GM21360 (cell line): ENCODE measurements around the gene USP3.
"Not testable (repeated sequence)": the region's sequence is repeated elsewhere in the genome, so short reads cannot be mapped to it uniquely, and the experiment has no call there.

Source experiments
- ATAC-seq: cut with Tn5 transposase; IDR thresholded peaks from one replicate; pipeline ENCODE4 v1.9.1; 2021; ENCODE audit warnings: mild to moderate bottlenecking, moderate library complexity; ENCODE audit not compliant: unreplicated experiment

The USP3 gene

GRCh38 chr15:63509955-63510940 is 5.9 kb downstream of the USP3 start:
- no peak for ATAC-seq

DNA sequence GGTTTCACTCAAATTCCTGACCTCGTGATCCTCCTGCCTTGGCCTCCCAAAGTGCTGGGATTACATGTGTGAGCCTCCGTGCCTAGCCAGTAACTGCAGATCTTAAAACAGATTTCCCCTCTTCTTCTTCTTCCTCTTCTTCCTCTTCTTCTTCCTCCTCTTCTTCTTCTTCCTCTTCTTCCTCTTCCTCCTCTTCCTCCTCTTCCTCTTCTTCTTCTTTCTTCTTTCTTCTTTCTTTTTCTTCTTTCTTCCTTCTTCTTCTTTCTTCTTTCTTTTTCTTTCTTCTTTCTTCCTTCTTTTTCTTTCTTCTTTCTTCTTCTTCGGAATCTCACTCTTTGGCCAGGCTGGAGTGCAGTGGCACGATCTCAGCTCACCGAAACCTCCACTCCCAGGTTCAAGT is 7.8 kb downstream of the USP3 start:
- ATAC-seq = no peak

DNA sequence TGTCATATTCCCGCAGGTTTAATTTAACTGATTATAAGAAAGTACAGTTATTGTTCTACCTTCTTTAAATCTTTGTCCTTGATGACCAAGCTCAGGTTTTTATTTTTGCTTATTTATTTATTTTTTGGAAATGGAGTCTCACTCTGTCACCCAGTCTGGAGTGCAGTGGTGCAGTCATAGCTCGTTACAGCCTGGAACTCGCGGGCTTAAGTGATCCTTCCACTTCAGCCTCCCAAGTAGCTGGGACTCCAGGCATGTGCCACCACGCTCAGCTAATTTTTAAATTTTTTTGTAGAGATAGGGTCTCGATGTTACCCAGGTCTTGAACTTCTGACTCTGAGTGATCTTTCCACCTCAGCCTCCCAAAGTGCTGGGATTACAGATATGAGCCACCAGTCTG is 8.9 kb downstream of the USP3 start:
- no peak for ATAC-seq

- no peak for ATAC-seq
Measured at GRCh38 chr15:63513728-63514127, 9.3 kb downstream of the USP3 start.

DNA sequence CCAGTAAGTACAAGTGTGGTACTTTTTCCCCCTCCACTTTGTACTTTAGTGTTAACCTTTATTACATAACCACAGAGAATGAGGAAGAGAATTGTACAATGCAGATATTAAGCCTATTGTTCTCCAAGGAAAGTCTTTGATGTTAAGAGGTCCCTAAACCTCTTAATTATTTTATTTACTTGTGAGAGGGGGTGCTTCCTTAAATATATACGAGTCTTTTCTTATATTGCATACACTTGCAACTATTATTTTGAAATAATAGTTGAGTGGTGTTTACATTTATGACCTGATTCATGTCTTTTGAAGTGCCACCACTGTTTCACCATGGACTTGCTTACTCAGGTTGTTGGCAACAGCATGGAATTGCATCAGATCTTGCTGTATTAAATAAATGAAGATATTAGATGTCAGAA is 10.1 kb downstream of the USP3 start:
- ATAC-seq = no peak

DNA sequence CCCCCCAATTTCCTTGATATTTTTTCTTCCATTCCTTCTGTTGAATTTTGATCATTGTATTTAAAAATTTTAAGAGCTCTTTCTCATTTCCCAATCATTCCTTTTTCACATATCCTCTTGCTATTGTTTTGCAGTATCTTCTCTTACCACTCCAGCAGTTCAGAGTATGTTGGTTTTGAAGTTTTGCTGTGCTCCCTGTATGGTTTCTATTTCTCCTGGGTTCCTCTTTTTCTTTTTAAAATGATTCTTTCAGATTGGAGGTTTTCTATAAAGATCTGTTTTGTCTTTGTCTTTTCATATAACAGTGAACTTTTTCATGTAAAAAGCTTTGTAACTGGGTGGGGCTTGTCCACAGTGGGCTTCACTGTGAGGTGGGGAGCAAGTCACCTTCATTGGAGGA is 12.8 kb downstream of the USP3 start:
- ATAC-seq = no peak

GRCh38 chr15:63517628-63518027 is 13.2 kb downstream of the USP3 start:
- no peak for ATAC-seq

GRCh38 chr15:63519041-63519440 is 14.6 kb downstream of the USP3 start:
- ATAC-seq = no peak

- no peak for ATAC-seq
Measured at GRCh38 chr15:63519548-63520178, 15.3 kb downstream of the USP3 start.

DNA sequence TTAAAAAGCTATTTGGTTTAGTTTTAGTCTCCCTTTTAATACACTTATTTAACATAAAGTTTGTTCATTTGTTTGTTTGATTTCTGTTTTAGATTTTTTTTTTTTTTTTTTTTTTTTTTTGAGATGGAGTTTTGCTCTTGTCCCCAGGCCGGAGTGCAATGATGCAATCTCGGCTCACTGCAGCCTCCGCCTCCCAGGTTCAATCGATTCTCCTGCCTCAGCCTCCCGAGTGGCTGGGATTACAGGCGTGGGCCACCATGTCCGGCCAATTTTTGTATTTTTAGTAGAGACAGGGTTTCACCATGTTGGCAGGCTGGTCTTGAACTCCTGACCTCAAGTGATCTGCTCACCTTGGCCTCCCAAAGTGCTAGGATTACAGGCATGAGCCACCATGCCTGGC is 16.1 kb downstream of the USP3 start:
- not testable (repeated sequence) for ATAC-seq

GRCh38 chr15:63522225-63522578 is 17.8 kb downstream of the USP3 start:
- no peak for ATAC-seq

DNA sequence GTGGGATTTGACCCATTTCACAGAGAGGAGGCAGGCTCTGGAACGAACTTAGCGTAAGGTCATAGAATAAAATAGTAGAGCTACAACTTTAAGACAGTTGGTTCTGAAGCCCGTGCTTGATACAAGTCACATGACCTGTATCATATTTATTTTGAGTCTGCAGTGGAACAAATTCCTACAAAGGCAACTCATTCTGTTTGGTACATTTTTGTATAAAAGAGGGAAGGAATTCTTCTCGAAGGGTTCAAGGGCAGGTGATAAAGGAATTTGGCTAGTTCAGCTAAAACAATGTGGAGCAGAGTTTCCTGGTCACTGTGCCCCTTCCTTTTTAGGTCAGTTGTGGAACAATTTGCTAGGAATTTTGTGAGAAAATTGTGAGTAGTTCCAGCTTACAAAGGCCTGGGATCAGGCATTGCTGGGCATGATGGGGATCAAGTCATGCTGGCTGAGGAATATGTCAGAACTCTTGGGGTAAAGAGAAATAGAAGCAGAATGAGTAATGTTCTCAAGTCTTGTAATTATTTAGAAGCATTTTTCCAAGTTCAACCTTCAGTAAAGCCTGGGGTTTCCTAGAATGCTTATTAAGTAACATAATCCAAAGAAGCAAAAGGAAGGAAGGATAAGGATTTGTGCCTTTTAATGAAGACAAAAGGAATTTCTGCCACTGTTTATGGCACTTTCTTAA is 19.1 kb downstream of the USP3 start:
- no peak for ATAC-seq

DNA sequence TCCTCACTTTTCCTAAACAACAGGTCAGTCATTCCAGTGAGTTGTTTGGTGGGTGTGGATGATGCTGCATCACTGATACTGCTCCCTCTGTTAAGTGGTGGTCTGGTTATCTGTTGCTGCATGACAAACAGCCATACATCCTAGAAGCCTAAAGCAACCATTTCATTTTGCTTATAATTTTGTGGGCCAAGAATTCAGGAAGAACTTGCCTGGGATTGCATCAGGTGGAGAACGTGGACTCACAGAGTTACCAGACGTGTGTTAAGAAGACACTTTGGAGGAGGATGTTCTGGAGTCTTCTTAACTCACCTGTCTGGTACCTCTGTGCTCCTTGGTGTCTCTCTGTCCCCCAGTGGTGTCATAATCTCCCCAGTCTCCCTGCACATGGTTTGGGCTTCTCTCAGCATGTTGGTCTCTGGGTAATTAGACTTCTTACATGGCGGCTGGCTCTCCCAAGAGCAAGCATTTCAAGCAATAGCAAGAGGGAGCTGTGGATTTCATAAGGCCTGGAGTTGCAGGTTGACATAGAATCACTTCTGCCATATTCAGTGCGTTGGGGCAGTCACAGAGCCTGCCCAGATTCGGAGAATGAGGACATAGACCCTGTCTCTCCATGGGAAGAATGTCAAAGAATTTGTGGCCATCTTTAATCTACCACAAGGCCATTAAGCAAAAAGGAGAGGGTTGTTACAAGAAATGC is 20.1 kb downstream of the USP3 start:
- ATAC-seq = no peak

DNA sequence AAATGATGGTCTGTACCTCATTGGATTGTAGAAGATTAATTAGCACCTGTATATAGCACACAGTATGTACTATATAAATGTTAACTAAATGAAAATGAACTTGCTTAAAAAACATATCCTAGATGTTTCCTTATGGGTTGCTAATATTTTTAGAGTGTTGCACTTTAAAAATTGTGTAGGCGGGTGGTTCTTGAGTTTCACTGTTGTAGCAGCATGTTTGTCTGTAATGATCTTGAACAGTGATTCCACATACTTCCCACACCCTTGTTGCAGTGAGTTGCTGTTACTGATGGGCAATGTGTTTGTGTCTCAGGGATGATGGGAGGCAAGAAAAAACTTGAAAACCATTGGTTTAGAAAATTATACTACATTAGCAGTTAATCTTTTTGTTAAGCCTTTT is 22.0 kb downstream of the USP3 start:
- ATAC-seq = no peak

- ATAC-seq = no peak
Measured at GRCh38 chr15:63528138-63528659, 23.8 kb downstream of the USP3 start.

- no peak for ATAC-seq
Measured at GRCh38 chr15:63530235-63530634, 25.8 kb downstream of the USP3 start.

DNA sequence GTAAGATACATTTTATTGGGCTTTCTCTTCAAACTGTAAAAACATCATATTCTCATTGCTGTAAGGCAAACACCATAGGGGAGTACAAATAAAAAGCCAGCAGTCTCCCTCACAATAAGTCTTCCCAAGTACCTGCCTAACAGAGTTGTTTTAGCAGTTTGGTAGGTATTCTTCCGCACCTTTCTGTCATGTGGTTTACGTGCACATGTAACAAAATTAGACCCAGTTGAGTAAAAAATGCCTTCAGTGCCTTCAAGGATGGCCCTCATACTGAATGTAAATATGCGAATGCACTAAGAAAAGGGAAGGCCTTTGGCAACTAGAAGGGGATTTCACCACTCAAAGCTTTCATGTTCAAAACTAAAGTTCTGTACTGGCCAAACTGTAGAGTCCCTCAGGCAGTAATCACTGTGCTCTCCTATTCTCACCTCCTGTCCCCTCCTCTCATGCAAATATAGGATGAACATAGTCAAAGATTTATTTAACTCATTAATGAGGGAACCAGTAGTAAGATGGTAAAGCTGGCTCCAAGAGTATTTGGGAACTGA is 26.4 kb downstream of the USP3 start:
- no peak for ATAC-seq

DNA sequence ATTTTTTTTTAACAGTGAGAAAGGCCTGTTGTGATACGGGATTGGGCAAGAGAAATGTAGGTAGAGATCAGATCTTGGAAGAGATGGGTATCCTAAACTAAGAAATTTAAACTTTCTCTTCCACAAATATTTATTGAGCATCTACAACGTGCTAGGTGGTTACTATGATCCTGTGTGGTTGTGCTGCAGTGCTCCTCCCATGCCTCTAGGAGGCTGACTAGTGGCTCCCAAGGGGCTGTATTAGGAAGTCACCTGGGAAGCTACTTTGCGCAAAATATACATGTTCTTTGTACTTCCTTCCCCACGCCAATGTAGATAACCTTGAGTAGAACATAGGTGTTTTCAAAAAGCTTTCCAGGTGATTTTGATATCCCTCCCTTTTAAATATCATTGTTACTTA is 27.2 kb downstream of the USP3 start:
- no peak for ATAC-seq

- ATAC-seq = no peak
Measured at GRCh38 chr15:63532307-63532744, 27.9 kb downstream of the USP3 start.

GRCh38 chr15:63534888-63535287 is 30.5 kb downstream of the USP3 start:
- not testable (repeated sequence) for ATAC-seq

DNA sequence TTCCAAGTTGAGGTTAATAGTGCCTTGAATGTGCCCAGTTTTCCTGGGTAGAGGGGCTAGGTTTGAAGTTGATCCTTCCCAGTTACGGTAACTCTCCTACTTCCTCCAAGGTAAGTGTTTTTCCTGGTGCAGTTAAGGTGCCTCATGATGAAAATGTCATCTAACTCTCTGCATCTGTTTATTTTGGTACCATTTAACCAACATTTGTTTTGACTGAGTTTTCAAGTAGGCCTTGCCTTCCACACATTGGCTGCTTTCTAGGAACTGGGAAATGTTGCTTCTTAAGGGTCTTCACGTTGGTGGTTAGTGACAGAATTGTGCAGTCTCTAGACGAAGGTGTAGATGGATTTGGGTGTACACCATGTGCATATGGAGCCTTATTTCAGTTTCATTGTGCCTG is 31.3 kb downstream of the USP3 start:
- ATAC-seq = no peak
